GM19438 (cell line): ENCODE results near the gene ANKRD53.
A peak's percentile ranks its signal among the peaks of the same experiment; 100 is the strongest.
"Not testable (repeated sequence)": the region's sequence is repeated elsewhere in the genome, so short reads cannot be mapped to it uniquely, and the experiment has no call there.

ENCODE experiments used
- ATAC-seq: cut with Tn5 transposase; IDR thresholded peaks from one replicate; pipeline ENCODE4 v1.9.1; 2021; ENCODE audit warnings: low read depth; ENCODE audit not compliant: unreplicated experiment

ANKRD53 gene

DNA sequence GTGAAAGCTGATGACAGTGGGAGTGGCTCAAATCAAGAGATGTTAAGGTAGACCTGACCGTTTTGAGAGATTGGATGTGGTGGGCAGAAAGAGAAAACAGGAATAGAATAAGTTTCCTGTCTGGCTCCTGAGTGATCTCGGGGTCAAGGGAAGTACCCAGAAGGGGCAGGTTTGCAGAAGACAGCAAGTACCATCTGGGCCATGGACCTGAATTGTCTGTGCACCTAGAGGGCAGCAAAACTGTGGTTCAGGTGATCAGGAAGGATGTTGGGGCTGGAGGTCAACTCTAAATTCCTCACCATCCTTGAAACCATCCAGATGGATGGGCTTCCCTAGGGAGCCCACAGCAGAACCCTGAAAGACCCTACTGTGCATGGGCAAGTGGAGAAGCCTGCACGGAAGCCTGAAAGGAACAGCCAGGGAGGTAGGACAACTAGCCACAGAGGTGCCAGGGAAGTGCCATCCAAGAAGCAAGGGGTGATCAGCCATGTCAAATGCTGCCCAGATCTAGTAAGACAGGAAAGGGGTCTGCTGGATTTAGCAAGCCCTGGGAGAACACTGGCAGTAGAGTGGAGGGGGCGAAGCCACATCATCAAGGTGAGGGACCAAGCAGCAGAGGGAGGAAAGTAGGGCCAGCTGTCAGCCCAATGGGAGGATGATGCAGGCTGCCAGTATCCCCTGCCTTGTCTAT, 8.2 kb downstream of the ANKRD53 start:
- ATAC-seq = no peak

DNA sequence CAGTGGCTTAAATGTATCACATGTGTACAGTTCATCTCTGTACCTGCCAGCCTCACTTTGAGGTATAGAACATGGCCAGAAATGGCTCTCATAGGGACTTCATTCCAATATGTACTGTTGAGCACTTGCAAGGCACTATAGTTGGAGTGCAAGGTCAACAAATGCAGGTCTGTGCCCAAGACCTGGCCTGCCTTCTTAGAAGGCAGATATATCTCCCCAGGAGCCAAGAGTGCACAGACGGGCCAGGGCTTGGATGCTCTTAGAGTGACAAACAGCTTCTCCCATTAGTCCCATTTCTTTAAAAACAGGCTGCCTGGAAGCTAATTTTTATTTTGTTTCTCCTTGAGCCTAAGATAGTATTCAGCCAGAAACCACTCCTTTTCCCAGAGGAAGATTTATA, 9.0 kb downstream of the ANKRD53 start:
- ATAC-seq = no peak

DNA sequence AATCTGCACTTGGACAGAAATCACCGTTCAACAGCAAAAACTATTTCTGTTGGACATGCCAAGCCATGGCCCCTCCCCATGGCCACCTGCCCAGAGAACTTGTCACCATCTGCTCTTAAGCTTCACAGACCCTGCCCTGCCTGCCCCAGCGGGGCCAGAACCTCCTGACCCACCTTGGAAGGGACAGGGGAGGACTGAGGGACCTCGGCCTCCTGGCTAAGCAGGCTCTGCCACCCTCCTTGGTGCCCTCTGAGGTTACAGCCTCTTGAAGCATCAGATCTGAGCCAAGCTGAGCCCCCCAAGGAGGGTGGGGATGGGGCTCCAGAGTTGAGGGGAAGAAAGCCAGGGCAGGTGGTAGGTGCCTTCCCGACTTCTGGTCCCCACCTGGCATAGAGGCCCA, 9.7 kb downstream of the ANKRD53 start:
- ATAC-seq = no peak

DNA sequence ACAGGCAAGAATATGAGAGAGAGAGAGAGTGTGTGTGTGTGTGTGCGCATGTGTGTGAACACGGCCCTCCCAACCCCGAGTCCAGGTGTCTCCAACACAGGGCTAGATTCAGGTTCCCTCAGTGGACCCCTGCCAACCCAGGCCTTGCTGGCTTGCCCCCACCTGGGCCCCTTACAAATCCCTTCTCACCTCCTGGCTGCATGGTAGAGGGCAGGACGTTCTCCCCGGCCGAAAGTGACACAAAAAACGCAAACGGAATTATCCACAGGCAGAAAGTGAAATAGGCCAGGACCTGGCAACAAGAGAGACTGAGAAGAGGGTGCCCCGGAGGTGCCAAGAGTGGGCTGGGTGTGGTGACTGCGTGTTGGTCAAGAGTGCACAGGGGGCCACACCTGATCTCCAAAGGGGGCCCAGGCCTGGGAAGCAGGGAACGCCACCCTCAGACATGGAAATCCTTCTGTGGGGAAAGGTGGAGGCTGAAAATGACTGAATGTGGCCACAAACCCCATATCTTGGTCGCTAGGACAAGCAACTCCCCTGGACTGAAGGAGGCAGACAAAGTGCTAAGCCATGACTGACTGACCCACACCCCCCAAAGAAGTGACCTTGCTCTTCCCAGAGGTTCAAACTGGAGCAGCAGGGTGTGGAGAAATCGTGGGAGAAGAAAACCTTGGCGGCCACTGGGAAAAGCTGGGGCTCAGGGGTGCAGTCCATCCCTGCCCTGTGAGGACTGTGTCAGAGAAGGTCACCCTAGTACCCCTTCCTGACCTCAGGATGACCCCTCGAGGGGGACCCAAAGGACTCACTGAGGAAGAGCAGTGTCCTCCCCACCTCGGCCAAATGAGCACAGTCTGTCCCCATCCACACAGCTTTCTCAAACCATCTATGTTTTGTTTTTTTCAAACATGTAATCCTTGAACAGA, 10.6 kb downstream of the ANKRD53 start:
- ATAC-seq = no peak

DNA sequence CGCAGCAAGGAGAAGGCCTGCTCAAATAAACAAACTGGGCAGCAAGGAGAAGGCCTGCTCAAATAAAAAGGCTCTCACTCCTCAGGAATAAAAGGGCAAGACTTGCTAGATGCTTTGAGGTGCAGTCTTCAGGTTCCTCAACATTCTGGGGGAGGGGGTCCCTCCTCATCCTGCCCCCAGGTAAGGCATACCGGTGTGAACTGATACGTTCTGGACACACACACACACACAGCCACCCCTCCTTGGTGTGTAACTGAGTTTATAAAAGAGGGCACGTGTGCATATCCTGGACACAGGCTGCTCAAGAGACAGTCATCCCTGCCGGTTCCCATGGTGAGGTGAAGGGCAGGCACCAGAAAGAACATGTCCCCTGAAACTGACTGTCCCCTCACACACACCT, 11.8 kb downstream of the ANKRD53 start:
- no peak for ATAC-seq

DNA sequence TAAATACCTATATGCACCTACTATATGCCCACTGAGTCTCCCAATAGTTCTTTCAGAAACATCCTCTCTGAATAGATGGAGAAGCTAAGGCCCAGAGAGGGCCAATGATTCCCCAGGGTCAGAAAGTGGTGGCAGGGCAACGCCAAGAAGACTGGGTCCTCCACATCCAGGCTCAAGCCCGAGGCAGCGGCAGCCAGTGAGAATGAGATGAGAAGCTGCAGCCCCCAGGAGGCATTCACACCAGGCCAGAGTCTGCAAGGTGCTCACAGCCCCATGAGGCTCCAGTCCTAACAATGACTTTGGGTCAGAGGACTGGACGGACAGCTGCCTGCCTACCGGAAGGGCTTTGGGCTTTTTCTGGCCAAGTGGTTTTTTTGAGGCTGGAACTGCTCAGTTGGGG, 12.7 kb downstream of the ANKRD53 start:
- ATAC-seq = no peak

DNA sequence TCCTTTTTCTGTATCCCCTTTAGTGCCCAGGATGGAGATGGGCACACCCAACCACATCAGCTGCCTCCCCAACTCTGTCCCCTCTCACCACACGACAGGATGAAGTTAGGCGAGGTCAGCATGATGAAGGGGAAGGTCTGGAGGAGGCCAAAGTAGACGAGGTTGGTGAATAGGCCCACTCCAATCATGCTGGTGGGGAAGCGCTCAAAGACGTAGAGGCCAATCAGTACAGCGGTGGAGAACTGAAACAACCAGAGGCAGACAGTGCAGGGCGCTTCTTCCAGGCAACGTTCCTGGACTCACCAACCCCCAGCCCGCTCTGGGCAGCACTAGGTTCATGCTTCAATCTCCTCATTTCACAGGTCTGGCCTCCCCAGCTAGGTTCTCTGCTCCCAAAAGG, 13.3 kb downstream of the ANKRD53 start:
- no peak for ATAC-seq

DNA sequence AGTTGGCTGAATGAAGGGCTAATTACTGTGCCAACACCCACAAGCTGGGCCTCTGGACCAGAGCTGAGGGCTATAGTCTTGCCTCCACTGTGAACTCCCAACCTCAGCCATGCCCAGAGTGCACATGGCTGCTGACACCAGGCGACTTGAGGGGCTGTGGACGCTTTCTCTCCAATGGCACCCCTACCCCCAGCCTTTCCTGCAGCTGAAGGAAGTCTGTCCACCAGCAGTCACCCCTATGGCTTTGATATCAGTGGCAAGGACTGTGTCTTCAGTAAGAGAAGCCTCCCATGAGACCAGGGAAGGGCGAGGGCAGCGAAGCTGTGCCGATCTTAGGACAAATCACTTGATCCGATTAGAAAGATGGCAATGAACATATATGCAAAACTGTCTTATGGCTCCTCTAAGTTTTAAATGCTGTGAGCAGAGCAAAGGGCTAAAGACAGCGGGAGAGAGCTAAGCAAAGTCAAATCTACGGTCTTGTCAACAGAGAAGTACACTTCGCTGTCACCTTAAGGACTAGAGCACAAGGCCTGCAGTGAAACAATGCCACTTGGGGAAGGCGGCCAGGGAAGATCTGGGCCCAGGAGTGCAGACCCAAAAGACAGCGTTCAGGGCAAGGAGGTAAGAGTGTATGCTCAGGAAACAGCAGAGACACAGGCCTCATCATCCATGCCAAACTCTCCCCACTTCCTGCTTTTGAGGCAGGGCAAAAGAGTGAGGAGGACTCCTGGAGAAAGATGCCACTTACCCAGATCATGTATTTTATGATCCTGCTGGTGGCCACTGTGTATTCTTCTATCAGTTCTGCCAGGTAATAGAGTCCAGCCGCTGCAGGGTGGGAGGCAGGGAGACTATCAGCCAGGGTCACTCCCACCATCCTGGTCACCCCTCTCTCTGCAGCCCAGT, 14.8 kb downstream of the ANKRD53 start:
- ATAC-seq = no peak

DNA sequence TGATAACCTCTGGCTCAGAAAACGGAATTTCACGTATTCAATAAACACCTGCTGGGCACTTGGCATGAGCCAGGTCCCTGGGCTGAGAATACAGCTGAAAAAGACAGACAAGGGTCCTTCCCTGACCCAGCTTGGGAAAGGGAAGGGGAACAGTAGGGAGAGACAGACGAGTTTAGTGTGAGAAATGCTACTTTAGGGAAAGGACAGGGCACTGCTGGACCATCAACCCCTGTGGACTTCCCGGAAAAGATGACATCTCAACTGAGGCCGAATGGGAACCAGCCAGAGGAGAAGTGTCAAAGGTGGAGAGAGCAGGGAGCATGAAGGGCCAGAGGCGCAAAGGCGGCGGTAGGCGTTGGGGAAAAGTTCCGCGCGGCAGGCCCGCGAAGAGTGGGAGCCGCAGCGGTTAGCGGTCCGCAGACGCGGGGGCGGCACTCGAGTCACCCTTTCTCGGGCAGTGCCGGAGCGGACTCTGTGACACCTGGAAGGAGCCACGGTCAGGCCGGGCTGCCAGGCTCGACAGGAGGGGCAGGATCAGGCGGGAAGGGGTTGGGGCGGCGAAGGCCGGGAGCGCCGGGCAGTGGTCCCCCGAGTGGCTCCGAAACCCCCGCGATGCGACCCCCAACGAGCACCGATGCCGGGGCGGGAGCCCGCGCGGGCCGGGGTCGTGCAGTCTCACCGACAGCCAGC, 15.7 kb downstream of the ANKRD53 start:
- ATAC-seq = peak; percentile 24

DNA sequence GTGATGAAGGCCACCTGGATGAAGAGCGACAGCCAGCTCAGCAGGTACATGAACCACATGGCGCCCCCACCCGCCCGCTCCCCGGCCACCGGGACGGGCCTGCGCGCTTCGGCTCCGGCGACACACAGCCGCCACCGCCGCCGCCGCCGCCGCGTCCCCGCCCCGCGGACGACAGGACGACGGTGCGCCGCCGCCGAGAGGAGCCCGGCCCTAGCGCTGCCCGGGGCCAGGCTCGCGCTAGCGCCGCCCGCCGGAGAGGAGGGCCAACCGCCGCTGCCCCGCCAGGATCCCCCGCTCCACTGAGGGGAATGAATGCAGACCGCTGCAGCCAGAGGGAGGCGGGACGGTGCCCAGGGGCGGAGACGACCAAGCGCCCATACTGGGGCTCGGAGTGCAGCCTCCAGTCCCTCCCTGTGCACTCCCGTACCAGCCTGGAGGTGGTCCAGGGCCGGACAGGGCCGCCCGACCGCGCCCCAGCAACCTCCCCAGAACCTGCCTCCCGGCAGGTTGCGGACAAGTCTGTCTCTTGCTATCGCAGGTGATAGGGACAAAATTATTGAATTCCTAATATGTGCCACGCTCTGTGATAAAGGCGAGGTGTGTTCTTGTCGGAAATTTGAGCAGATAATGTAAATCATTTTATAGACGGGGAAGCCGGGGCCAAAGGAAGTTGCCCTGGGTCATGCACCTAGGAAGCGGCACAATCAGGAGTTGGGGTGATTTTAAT, 16.4 kb downstream of the ANKRD53 start, which contains the start of gene TEX261:
TEX261 (minus strand) TSS at position 175 of the 727 bp plus-strand sequence; CDS start at position 59, 116 bp downstream.
- ATAC-seq = peak; percentile 95

DNA sequence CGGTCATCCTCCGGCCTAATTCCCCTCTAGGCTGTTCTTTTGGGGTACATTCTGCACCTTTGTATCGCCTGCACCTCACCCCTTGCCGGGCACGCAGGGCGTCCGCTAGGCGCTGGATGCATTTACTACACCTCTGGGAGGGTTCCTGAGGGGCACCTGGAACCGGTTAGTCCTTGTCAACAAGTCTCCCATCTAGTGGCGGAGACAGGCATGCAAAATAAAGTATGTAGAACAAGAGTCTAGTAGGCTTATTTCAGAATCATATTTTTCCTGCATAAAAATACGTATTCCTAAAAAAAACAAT, 16.9 kb downstream of the ANKRD53 start:
- peak; percentile 44 for ATAC-seq

DNA sequence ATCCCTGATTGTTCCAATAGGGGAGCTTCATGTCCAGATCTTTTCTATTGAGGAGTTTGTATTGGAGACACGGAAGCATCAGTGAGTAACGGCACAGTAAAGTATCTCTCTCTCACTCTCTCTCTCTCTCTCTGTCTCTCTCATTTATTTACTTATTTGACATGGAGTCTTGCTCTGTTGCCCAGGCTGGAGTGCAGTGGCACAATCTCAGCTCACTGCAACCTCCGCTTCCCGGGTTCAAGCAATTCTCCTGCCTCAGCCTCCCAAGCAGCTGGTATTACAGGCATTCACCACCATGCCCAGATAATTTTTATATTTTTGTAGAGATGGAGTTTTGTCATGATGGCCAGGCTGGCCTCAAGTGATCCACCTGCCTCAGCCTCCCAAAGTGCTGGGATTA, 20.5 kb downstream of the ANKRD53 start:
- not testable (repeated sequence) for ATAC-seq

DNA sequence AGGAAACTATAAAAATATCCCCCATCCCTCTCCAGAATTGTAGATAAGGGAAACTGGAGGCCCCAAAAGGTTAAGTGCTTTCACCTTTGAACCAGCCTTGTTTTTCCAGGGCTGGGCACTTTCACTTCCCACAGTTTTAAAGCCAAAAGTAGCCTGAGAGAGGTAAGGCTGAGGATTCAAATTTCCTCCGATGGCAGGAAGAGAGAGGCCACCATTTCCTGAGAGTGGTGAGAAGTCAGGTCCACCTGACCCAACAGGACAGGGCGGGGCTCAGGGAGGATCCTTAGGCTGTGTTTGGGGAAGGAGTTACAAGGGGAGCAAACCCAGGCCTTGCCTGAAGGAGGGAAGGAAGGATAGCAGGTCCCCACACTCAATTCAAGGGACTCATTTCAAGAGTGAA, 20.9 kb downstream of the ANKRD53 start:
- ATAC-seq = no peak

DNA sequence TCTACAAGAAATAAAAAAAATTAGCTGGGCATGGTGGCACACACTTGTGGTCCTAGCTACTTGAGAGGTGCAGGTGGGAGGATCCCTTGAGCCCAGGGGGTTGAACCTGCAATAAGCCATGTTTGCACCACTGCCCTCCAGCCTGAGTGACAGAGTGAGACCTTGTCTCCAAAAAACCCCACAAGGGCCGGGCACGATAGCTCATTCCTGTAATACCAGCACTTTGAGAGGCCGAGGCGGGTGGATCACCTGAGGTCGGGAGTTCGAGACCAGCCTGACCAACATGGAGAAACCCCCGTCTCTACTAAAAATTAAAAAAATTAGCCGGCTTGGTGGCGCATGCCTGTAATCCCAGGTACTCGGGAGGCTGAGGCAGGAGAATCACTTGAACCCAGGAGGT, 21.5 kb downstream of the ANKRD53 start:
- ATAC-seq = not testable (repeated sequence)

DNA sequence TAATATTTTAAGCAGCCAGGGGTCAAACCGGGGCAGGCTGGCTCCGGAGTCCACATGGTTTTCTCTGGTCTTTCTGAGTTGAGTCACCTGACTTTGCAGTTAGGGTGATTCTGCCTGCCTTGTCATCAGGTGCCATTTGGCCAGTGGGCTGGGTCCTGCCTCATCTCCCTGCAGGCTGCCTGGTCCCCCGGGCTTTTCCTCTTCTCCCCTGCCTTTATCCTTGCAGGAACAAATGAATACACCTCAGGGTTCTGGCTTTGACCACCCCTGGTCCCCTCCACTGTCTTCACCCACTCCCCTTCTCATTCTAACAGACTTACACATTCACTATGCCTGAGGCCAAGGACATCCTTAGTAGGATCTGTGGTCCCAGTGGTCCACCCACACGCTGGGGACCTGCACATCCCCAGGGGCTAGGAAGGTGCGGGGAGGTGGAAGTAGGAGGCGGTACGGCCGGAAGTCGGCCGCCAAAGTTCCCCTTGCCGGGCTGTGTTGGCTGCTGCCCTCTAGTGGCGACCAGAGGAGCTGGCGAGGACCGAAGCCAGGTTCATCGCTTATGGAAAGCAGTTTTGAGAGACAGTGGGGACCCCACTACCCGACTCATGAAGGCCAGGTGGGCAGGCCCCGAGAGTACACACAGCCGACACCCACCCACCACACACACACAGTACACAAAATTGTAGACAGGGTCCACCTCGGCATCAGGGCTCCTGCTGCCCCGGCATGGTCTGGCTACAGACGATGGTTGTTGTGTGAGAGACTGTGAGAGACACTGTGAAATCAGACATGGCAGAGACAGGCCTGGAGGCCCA, 22.6 kb downstream of the ANKRD53 start:
- peak; percentile 90 for ATAC-seq

DNA sequence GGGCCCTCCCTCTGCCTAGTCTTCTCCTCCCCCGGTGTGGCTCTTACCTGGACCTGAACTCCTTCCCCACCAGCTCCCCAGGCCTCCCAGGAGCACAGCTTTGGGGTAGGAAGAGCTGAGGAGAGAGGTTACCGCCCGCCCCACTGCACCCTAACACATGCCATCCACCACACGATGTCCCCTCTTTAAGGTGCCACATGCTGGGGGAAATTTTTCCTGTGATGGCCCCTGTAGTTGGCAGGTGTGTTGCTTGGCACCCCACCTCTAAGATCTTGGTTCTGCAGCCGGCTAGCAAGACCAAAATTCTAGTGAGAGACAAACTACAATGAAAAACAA, 23.1 kb downstream of the ANKRD53 start:
- no peak for ATAC-seq

DNA sequence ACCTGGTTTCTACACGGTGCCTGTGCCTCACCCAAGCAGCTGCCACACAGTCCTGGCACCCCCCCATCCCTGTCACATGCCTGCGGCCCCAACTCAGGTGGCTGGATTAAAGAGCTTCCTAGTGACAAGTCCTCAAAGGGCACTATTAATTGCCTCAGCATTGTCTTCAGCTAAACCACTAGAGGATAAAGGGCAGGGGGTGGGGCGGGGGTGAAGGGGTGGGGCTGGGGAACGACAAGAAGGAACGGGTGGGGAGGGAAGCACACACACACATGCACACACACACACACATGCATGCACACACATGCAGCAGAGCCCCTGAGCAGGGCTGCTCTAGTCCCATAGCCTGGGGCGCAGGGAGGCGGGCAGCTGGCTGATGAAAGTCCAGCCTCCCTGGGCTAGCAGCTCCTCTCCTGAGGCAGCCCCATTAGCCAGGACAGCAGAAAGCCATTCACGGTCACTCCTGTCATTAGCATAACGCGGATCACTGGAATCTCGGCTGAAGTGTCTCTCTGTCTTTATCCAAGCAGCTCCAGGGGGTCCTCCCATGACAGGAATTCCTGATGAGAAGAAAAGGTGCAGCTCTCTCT, 23.6 kb downstream of the ANKRD53 start:
- no peak for ATAC-seq

DNA sequence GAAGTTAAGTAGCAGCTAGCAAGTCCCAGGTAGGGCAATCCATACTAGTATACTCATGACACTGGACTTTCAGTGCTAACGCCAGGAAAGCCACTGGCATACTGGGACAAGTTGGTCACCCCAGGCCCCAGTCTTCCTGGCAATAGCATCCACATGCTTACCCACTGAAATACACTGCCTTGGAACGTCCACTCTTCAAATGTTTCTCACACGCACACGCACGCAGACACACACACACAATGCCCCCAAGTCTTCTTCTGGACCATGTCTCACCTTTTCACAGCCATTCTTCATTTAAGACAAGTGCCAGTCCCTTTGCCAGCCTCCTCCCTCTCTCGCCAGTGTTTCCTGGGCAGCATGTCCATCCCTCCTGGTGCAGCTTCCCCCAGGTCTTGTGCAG, 25.0 kb downstream of the ANKRD53 start:
- no peak for ATAC-seq
